ENCODE data around the gene LPIN1. TPM values are rescaled to one million over a fixed set of nuclear protein-coding genes. Genes with fewer than 3 reads are reported as not detected.

Gene LPIN1
- total and polyA plus RNA-seq, 2 of the 8 experiments (the other 6 are each of a cell fraction or from before 2014, with no cell fraction given): 4.3 to 9.8 TPM

- TF ChIP-seq ATF3 (IDR thresholded peaks at IDR 0.05; ENCODE audit: insufficient read depth, low read depth, low read length): no peak
These were observed 40.2 kb downstream of the LPIN1 start (continued) for GRCh38 chr2:11786592-11786991.

All from H1 (cell line).